GM12872 (cell line): Measurements from ENCODE around the gene ZNF598.

Experiments used
- TF ChIP-seq, protein P1 (sequence below): IDR thresholded peaks from 3 replicates; pipeline ENCODE4 v1.5.1; 2011; ENCODE audit warnings: low read depth, mild to moderate bottlenecking, low read length, moderate library complexity; ENCODE audit not compliant: insufficient read depth

The ZNF598 gene

DNA sequence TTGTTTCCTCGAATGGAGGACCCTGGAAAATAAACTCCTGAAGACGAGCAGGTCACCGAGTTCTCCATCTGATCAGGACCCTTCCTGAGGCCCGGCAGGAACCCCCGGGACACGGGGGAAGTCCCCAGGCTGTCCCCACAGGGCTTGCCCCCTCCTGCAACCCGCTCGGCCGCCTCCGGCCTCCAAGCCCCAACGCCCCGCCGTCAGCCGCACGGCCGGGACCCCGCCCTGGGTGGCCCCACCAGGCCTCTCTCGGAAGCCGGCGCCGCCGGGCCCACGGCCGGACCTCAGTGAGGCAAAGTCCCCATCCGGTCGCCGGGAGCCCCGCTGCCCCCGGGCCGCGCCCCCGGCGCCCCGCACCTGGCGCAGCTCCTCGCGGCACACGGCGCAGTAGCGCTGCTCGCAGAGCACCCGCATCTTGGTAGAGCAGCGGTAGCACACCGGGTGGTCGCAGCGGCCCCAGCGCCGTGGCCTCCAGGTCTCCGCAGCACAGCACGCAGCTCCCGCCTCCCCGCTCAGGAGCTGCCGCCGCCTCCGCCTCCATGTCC lies 383 bp downstream of the ZNF598 start:
- TF ChIP-seq, protein P1, sequence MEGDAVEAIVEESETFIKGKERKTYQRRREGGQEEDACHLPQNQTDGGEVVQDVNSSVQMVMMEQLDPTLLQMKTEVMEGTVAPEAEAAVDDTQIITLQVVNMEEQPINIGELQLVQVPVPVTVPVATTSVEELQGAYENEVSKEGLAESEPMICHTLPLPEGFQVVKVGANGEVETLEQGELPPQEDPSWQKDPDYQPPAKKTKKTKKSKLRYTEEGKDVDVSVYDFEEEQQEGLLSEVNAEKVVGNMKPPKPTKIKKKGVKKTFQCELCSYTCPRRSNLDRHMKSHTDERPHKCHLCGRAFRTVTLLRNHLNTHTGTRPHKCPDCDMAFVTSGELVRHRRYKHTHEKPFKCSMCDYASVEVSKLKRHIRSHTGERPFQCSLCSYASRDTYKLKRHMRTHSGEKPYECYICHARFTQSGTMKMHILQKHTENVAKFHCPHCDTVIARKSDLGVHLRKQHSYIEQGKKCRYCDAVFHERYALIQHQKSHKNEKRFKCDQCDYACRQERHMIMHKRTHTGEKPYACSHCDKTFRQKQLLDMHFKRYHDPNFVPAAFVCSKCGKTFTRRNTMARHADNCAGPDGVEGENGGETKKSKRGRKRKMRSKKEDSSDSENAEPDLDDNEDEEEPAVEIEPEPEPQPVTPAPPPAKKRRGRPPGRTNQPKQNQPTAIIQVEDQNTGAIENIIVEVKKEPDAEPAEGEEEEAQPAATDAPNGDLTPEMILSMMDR = no peak

DNA sequence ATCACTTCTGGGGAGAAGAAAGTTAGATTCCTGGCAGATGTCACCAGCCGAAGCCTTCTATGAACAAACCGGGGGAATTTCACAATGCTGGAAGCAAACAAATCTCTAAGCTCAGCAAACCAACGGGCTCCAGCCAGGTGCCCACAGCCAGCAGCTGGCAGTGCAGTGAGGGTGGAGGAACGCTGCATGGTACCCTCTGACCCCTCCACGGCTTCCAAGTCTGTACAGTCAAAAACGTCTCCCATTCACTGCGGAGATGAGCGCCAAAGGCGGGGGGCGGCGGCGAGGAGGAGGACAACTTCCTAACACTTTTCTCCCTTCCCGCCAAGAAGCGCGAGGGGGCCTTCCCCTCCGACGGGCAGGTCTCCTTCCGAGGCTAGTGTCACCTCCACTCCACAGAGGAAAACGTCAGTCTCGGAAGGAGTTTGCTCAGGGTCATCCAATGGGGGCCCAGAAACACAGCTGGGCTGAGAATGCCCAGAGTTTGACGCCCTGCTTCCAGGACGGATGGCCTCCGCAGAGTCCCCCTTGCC lies 924 bp downstream of the ZNF598 start:
- TF ChIP-seq, protein P1 = no peak

DNA sequence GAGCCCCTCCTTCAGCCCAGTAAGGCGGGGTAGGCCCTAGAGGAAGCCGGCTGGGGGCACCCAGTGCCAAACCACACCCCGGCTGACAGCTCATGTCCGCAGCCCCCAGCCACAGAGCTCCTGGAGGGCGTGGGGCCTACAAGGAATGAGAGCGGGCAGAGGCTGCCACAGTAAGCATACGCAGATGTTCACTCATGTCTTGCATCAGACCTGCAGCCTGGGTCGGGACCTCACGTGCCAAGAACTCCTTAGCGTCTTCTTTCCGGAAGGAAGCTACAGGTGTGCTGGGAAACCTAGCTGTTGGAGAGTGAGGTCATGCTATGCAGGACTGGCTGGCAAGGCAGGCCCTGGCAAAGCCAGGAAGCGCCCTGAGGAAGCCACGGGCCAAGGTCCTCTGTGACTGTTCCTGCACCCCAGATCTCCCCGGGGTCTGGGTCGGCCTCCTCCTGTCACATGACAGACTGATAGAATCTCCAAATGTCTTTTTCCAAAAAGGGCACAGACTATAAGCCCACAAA lies 1.6 kb downstream of the ZNF598 start:
- TF ChIP-seq, protein P1 = no peak

DNA sequence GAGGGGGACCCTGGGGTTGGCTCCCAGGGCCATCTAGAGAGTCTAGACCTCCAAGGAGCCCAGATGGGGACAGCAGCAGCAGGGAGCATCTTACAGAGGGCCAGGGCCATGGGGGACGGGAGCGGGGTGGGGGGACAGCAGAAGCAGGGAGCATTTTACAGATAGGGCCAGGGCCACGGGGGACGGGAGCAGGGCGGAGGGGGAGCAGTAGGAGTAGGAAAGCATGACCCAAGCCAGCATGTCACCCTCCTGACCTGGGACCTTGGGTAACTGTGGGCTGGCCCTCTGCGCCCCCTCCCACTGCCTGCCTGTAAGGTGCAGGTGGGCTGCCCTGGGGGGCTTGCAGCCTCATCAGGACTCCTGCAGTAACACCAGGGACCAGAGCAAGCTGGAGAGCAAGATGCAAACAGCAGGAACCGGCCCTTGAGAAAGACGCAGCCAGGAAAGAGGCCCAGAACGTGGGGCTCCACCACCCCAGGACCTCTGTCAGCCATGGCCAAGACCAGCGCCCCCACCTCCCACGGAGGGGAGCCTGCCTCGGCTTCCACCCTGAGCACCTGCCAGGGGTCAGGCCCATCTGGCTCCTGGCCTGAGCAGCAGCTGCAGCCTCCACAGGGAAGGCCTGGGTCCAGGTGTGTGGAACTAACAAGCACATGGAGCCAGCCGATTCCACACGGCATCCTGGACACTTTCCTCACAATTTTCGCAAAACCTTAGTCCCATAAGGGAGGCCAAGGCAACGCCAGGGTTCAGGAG lies 2.4 kb downstream of the ZNF598 start:
- TF ChIP-seq, protein P1 = no peak

DNA sequence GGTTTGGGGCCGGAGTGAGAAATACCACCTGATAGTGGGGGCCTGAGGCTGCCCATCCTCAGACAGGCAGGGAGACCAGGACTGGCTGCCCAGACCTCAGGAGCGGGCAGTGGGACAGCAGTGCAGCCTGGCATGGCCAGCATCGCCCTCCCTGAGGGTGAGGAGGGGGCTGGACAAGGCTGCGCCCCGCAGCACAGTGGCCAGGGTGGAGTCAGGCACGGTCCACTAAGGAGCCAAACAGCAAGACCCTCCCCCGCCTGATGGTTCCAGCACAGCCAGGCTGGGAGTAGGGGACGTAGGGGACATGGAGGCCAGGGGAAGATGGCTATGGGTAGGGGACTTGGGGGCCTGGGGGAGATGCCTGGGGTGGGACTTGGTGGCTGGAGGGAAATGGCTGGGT lies 3.3 kb downstream of the ZNF598 start:
- TF ChIP-seq, protein P1 = no peak

DNA sequence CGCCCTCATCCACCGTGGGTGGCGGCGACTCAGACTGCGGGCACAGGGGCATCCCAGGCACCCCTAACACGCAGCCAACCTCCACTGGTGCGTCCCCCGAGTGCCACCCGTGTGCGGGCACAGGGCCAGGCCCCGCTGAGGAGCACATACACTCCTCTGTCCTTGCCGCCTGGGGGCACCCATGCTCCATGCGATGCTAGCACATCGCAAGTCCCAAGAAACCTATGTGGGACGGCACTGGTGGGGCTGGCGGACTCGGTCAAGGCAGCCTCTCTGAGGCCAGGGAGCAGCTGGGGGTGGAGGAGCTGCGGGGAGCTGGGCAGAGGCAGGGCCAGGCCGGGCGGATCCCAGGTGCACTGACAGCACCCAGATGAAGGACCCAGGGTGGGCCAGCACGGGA lies 4.0 kb downstream of the ZNF598 start:
- TF ChIP-seq, protein P1 = peak; percentile 63

DNA sequence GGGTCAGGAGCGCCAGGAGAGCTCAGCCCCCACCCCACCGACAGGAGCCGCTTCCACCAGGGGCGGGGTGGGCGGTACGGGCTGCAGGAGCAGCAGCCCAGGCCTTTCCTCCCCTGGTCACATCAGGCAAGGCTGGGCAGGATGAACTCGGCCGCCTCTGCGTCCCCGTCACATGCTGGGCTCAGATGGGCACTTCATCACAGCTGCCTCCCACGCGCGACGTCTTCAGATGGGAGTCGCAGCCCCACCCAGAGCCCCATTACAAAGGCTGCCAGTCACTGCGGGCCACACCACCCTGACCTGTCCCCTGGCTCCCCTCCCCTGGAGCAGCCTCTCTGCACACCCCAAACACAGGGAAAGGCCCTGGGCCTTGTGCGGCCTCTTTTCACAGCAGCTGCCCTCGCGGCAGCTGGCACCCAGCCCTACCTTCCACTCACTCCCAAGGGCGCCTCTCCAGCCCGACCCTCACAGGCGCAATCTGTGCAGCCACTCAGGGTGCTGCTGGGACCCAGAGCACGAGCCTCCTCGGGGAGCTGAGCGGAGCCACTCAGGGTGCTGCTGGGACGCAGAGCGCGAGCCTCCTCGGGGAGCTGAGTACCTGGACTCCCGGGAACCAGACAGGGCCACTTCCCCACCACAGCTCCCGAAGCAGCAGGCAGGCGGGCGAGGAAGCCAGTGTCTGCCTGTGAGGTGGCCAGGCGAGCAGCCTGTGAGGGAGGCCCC lies 4.7 kb downstream of the ZNF598 start:
- TF ChIP-seq, protein P1 = no peak
